HepG2 (cell line): ENCODE measurements around the gene POLR1C. TPM values are rescaled to one million over a fixed set of nuclear protein-coding genes. Genes with fewer than 3 reads are reported as not detected.

Experiments
- CHCHD3 ChIP-seq: sonication (generic); formaldehyde crosslinking; IDR thresholded peaks from 2 replicates; pipeline ENCODE4 v1.8.0; 2022; ENCODE audit warnings: mild to moderate bottlenecking, missing genetic modification reagents, moderate library complexity
- GFI1 ChIP-seq: sonication (generic); formaldehyde crosslinking; IDR thresholded peaks from 2 replicates; pipeline ENCODE4 v1.5.0; 2020; ENCODE audit warnings: missing genetic modification reagents, mild to moderate bottlenecking, borderline replicate concordance
- MEF2D ChIP-seq: sonication (generic); formaldehyde crosslinking; IDR thresholded peaks from 2 replicates; pipeline ENCODE4 v1.5.1; 2020; ENCODE audit warnings: mild to moderate bottlenecking, missing genetic modification reagents
- NR2C2 ChIP-seq: sonication (generic); formaldehyde crosslinking; IDR thresholded peaks from 2 replicates; pipeline ENCODE4 v1.4.0; 2020; ENCODE audit warnings: missing genetic modification reagents, mild to moderate bottlenecking, moderate library complexity, borderline replicate concordance
- PCBP1 ChIP-seq: fragments of 200-400 bp; formaldehyde crosslinking; IDR thresholded peaks from 2 replicates; pipeline ENCODE4 v1.6.1; 2017; ENCODE audit warnings: mild to moderate bottlenecking, low read depth, low read length, borderline replicate concordance
- PHF21A ChIP-seq: sonication (generic); formaldehyde crosslinking; IDR thresholded peaks from 2 replicates; pipeline ENCODE4 v1.5.0; 2020; ENCODE audit warnings: mild to moderate bottlenecking, missing genetic modification reagents
- PITX1 ChIP-seq: sonication (generic); formaldehyde crosslinking; IDR thresholded peaks from 2 replicates; pipeline ENCODE4 v1.5.1; 2020; ENCODE audit warnings: mild to moderate bottlenecking, missing genetic modification reagents
- PRPF4 ChIP-seq: fragments of 200-400 bp; formaldehyde crosslinking; IDR thresholded peaks from 2 replicates; pipeline ENCODE4 v1.6.1; 2016; ENCODE audit warnings: low read length, low read depth; ENCODE audit not compliant: poor library complexity, severe bottlenecking
- SOX6 ChIP-seq, 2 experiments: fragments of 450-650 bp in 1 of 2; sonication (generic) in 1 of 2; formaldehyde crosslinking in 1 of 2; IDR thresholded peaks; 2 replicates each; pipeline versions ENCODE4 v1.4.0 to v1.6.1; 2017 to 2020; ENCODE audit warnings: antibody characterized with exemption in 1 of 2, mild to moderate bottlenecking in 1 of 2, missing genetic modification reagents in 1 of 2
- ZFP37 ChIP-seq: sonication (generic); formaldehyde crosslinking; IDR thresholded peaks from 2 replicates; pipeline ENCODE4 v1.4.0; 2020; ENCODE audit warnings: missing genetic modification reagents, borderline replicate concordance
- ZNF441 ChIP-seq: sonication (generic); formaldehyde crosslinking; IDR thresholded peaks from 2 replicates; pipeline ENCODE4 v1.7.0; 2021; ENCODE audit warnings: missing genetic modification reagents, borderline replicate concordance
- ZNF550 ChIP-seq: sonication (generic); formaldehyde crosslinking; IDR thresholded peaks from 2 replicates; pipeline ENCODE4 v1.4.0; 2020; ENCODE audit warnings: mild to moderate bottlenecking, missing genetic modification reagents, borderline replicate concordance
- ZNF563 ChIP-seq: sonication (generic); formaldehyde crosslinking; IDR thresholded peaks from 2 replicates; pipeline ENCODE4 v1.8.0; 2022; ENCODE audit warnings: mild to moderate bottlenecking, moderate library complexity, missing genetic modification reagents
- ZNF75D ChIP-seq: sonication (generic); formaldehyde crosslinking; IDR thresholded peaks from 2 replicates; pipeline ENCODE4 v1.8.1; 2023; ENCODE audit warnings: missing genetic modification reagents, mild to moderate bottlenecking, borderline replicate concordance
- ZNF780A ChIP-seq: sonication (generic); formaldehyde crosslinking; IDR thresholded peaks from 2 replicates; pipeline ENCODE4 v1.8.0; 2022; ENCODE audit warnings: mild to moderate bottlenecking, missing genetic modification reagents, moderate library complexity
- ZNF83 ChIP-seq: sonication (generic); formaldehyde crosslinking; IDR thresholded peaks from 2 replicates; pipeline ENCODE4 v1.4.0; 2020; ENCODE audit warnings: missing genetic modification reagents, mild to moderate bottlenecking, borderline replicate concordance
- polyA plus RNA-seq, 8 experiments: library from polyadenylated mRNA; depleted of rRNA in 3 of 8; stranded (reverse) in 7 of 8; unstranded in 1 of 8; fragments of >200 nt; fragmentation: Illumina TruSeq in 4 of 8; extraction: Trizol in 4 of 8; gene quantifications; 2 replicates each; pipeline versions ENCODE4 v1.2.1 to v1.2.3, GENCODE V29; 2011 to 2016; ENCODE audit warnings: low read depth in 4 of 8, missing spikeins in 1 of 8, mixed read lengths in 1 of 8; ENCODE audit not compliant: insufficient read depth in 1 of 8
- total RNA-seq, 5 experiments: library from RNA; depleted of rRNA; stranded (reverse); fragments of >200 nt; fragmentation: Illumina TruSeq; extraction: Trizol; gene quantifications; 2 replicates each; pipeline ENCODE4 v1.2.3, GENCODE V29; 2016; ENCODE audit warnings: low read depth in 1 of 5
- TF ChIP-seq, protein P1 (sequence below): sonication (generic); formaldehyde crosslinking; IDR thresholded peaks from 2 replicates; pipeline ENCODE4 v1.4.0; 2020; ENCODE audit warnings: missing genetic modification reagents, borderline replicate concordance
- TF ChIP-seq, protein P2 (sequence below): sonication (generic); formaldehyde crosslinking; IDR thresholded peaks from 2 replicates; pipeline ENCODE4 v1.5.0; 2020; ENCODE audit warnings: missing genetic modification reagents, mild to moderate bottlenecking, borderline replicate concordance
- TF ChIP-seq, protein P3 (sequence below): IDR thresholded peaks from 2 replicates; pipeline ENCODE4 v1.6.1; 2018; ENCODE audit warnings: missing genetic modification reagents

Gene POLR1C
- total and polyA plus RNA-seq, 2 of the 13 experiments (the other 11 are each of a cell fraction or from before 2014, with no cell fraction given) = 62.6 to 72.2 TPM

DNA sequence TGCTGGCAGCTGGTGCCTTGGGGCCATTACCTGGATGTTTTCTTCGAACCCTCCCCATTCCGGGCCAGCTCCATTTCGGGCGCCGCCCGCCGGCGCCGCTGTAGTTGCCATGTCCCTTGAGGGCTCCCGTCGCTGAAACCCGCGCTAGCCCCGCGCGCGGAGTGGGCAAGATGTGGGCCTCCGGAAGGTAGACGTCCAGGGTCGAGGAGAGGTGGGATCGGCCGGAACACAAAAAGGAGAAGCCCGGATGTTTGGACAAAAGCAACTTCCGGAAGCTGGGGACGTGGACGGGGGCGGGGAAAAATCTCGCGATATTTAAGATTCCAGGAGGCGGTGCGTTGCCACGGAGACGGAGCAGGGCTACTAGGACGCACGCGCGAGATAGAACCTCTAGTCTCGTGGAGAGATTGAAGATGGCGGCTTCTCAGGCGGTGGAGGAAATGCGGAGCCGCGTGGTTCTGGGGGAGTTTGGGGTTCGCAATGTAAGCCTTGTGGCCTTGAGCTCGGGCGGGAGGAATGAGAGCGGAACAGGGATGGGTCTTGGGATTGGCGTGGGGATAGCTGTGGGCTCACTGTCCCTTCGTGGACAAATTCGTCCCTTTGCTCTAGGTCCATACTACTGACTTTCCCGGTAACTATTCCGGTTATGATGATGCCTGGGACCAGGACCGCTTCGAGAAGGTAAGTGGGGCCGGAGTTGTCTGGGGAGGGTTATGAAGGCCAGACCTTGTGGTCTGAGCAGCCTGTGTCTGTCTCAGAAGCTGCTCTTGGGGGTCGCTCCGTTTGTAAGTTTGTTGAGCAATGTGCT, at the start of gene POLR1C, which contains the start of gene YIPF3 (continued):
- TF ChIP-seq, protein P1, sequence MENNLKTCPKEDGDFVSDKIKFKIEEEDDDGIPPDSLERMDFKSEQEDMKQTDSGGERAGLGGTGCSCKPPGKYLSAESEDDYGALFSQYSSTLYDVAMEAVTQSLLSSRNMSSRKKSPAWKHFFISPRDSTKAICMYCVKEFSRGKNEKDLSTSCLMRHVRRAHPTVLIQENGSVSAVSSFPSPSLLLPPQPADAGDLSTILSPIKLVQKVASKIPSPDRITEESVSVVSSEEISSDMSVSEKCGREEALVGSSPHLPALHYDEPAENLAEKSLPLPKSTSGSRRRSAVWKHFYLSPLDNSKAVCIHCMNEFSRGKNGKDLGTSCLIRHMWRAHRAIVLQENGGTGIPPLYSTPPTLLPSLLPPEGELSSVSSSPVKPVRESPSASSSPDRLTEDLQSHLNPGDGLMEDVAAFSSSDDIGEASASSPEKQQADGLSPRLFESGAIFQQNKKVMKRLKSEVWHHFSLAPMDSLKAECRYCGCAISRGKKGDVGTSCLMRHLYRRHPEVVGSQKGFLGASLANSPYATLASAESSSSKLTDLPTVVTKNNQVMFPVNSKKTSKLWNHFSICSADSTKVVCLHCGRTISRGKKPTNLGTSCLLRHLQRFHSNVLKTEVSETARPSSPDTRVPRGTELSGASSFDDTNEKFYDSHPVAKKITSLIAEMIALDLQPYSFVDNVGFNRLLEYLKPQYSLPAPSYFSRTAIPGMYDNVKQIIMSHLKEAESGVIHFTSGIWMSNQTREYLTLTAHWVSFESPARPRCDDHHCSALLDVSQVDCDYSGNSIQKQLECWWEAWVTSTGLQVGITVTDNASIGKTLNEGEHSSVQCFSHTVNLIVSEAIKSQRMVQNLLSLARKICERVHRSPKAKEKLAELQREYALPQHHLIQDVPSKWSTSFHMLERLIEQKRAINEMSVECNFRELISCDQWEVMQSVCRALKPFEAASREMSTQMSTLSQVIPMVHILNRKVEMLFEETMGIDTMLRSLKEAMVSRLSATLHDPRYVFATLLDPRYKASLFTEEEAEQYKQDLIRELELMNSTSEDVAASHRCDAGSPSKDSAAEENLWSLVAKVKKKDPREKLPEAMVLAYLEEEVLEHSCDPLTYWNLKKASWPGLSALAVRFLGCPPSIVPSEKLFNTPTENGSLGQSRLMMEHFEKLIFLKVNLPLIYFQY (CRISPR knock-in tag) = peak; percentile 45; the same call in 1 of the 2 replicates
- TF ChIP-seq PRPF4 (no peak), GFI1 (CRISPR knock-in tag) (peak; percentile 50; the same call in 1 of the 2 replicates), PITX1 (CRISPR knock-in tag) (peak; percentile 44; the same call in 1 of the 2 replicates), ZNF75D (no peak), SOX6 (IDR thresholded peaks at IDR 0.05) (no peak), SOX6 (CRISPR knock-in tag; IDR thresholded peaks at IDR 0.05) (peak; percentile 76), PCBP1 (0 out of 2 replicates have a peak, but pooled peaks have one; percentile 55), ZNF441 (CRISPR knock-in tag) (peak; percentile 32; the same call in 1 of the 2 replicates), CHCHD3 (CRISPR knock-in tag) (0 out of 2 replicates have a peak, but pooled peaks have one; percentile 46), ZFP37 (CRISPR knock-in tag) (peak; percentile 88), NR2C2 (CRISPR knock-in tag) (peak; percentile 85), ZNF780A (CRISPR knock-in tag) (no peak), ZNF550 (no peak), ZNF563 (CRISPR knock-in tag) (peak; percentile 82), ZNF83 (CRISPR knock-in tag) (no peak; the same call in 1 of the 2 replicates), PHF21A (CRISPR knock-in tag) (peak; percentile 76; the same call in 1 of the 2 replicates), MEF2D (CRISPR knock-in tag) (no peak; the same call in 1 of the 2 replicates)
- TF ChIP-seq, protein P2, sequence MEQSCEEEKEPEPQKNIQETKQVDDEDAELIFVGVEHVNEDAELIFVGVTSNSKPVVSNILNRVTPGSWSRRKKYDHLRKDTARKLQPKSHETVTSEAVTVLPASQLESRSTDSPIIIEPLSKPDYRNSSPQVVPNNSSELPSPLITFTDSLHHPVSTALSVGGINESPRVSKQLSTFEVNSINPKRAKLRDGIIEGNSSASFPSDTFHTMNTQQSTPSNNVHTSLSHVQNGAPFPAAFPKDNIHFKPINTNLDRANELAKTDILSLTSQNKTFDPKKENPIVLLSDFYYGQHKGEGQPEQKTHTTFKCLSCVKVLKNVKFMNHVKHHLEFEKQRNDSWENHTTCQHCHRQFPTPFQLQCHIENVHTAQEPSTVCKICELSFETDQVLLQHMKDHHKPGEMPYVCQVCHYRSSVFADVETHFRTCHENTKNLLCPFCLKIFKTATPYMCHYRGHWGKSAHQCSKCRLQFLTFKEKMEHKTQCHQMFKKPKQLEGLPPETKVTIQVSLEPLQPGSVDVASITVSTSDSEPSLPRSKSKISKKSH (CRISPR knock-in tag) = peak; percentile 23; the same call in 1 of the 2 replicates
- TF ChIP-seq, protein P3, sequence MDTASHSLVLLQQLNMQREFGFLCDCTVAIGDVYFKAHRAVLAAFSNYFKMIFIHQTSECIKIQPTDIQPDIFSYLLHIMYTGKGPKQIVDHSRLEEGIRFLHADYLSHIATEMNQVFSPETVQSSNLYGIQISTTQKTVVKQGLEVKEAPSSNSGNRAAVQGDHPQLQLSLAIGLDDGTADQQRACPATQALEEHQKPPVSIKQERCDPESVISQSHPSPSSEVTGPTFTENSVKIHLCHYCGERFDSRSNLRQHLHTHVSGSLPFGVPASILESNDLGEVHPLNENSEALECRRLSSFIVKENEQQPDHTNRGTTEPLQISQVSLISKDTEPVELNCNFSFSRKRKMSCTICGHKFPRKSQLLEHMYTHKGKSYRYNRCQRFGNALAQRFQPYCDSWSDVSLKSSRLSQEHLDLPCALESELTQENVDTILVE (CRISPR knock-in tag) = peak; percentile 60; the same call in 1 of the 2 replicates
